Measurements from ENCODE around the gene TAPBPL. TPM values are rescaled to one million over a fixed set of nuclear protein-coding genes. Genes with fewer than 3 reads are reported as not detected.
A peak's percentile ranks its signal among the peaks of the same experiment; 100 is the strongest.

The TAPBPL gene
- total and polyA plus RNA-seq, 2 of the 13 experiments (the other 11 are each of a cell fraction or from before 2014, with no cell fraction given), result 10.0 to 14.5 TPM

DNA sequence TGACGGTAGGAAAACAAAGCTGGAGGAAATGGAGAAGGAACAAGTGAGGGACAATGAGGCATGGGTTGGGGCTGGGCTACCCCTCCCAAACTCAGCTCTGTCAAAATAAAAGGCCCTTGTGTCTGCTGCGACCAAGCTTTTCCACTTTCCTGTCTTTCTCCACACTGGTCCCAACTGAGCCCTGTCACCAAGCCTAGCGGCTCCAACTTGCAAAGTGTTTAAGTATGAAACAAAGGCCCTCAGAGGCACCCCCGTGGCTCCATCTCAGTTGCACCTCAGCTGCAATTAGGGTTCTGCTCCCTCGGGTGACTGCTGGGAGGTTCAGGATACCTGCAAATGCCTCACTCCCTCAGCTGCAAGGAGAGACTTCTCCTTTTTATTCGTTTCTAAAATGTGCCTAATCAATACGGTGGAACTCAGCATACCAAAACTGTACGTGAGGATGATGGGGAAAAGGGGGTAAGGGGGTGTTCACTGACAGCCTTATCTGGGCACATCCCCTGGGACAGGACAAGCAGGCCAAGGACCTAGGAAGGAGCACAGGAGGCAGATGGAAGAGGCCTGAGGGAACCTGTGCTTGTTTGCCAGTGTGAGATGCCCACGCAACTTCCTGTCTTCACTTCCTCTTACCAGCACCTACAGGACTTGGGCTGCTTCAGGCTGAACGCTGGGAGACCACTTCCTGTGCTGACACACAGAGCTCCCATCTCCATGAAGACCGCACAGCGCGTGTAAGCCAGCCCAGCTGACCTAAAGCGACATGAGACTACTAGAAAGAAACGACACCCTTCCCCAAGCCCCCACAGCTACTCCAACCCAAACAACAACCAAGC lies 9.8 kb downstream of the TAPBPL start:
- ChIA-PET POLR2A (interaction anchor here (1.1 to 2.9 kb wide), 3 partner anchors 9 to 72 kb away, joined by 3 to 12 read pairs (median 9); partner anchors contain the start of genes TAPBPL and VAMP1), CTCF (ENCODE audit: low intra/inter-chr PET ratio, low total read pairs) (no interaction called here)
- no peak overlapping the region for H3K4me2 ChIP-seq (ENCODE audit: low read depth, low read length)
- 0 out of 2 replicates have a peak, but pooled peaks cover 5% of the 10 kb centered on the region for H3K4me1 ChIP-seq (ENCODE audit: insufficient read depth, low read length)
- H3K9ac ChIP-seq (ENCODE audit: insufficient read depth, low read depth, low read length), result no peak overlapping the region
- no peak for ATAC-seq
- no peaks in the 10 kb centered on the region for H4K20me1 ChIP-seq (ENCODE audit: insufficient read depth, low read length)
- no peak overlapping the region for H2AFZ ChIP-seq (ENCODE audit: low read length)
- no peak overlapping the region for H3K27ac ChIP-seq (ENCODE audit: extremely low read length, insufficient read depth, low read length)
- in situ Hi-C loops (cut with HindIII; ENCODE audit: extremely low pct_ligation_motif_present, low pct_unique_long_range_greater_than_20kb), result loop anchor here (5.0 to 25.0 kb wide), 2 partner anchors 39 to 399 kb away; no protein-coding TSS in a partner anchor
- TF ChIP-seq ZNF382 (CRISPR knock-in tag; IDR thresholded peaks at IDR 0.05; ENCODE audit: borderline replicate concordance), result no peak
- 0 out of 2 replicates have a peak, but pooled peaks have one; percentile 2 for TF ChIP-seq POLR2G (IDR thresholded peaks at IDR 0.05; ENCODE audit: low read depth, low read length)
- intact Hi-C loops (cut with micrococcal nuclease; ENCODE audit: unreplicated experiment), result loop anchor here (10.0 kb wide), 1 partner anchor 127 kb away; no protein-coding TSS in a partner anchor
- H3K36me3 ChIP-seq (replicated peaks in 1 of 2; ENCODE audit: control insufficient read depth in 1 of 2, insufficient read depth in 2 of 2, low read length in 2 of 2), result peaks cover 20 to 54% of the 10 kb centered on the region in 2 experiments
- H3K9me3 ChIP-seq (ENCODE audit: low read length), result no peaks in the 10 kb centered on the region
- WGBS (ENCODE audit: low lambda C conversion rate), result 93% methylated on average over 12 of the region's 15 CpGs
- H3K27me3 ChIP-seq (ENCODE audit: control insufficient read depth in 1 of 2, insufficient read depth in 2 of 2, low read length in 2 of 2), result no peaks in the 10 kb centered on the region
- no peak for FAIRE-seq
- no peak for DNase-seq (ENCODE audit: low spot score)
- no peaks in the 10 kb centered on the region for H3K79me2 ChIP-seq (ENCODE audit: insufficient read depth, low read length)
- no peak overlapping the region for H3K4me3 ChIP-seq (replicated peaks in 1 of 3; ENCODE audit: insufficient read depth in 1 of 3, low read depth in 2 of 3, low read length in 3 of 3)
- BruUV-seq (replicated peaks), result no TSS peak

DNA sequence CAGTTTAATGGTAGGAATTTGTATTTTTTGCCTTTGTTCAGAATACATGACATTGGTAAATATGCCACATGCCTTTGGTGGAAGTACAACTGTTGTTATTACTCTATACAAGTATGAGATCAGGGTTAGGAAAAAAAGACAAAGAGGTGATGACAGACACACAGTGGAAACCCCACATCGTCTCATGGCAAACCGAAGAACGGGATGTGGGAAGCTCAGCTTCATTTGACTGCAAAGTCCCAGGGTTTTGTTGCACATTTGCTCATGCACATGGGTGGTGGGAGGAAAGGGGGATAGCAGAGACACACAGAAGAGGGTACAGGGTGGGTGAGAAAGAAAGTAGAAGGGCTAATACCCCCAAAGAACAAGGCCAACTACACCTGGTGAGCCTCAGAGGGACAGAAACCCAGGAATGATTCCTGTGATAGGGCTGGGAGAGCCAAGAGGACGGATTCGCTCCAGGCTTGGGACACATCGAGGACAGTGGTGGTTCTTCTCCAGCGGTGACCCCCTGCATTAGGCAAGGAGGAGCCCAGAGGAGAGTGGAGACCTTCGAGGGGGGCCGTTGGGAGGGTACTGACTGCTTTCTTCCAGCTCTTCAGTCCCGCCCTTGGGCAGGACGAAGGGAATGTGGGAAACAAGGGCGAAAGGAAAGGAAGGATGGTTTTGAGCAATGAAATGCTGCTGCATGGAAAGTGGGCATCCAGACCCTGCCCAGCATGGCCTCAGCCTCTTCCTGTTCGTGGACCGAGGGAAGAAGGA lies 10.6 kb downstream of the TAPBPL start:
- in situ Hi-C loops (cut with HindIII; ENCODE audit: extremely low pct_ligation_motif_present, low pct_unique_long_range_greater_than_20kb), result loop anchor here (5.0 to 25.0 kb wide), 2 partner anchors 40 to 400 kb away; no protein-coding TSS in a partner anchor
- H3K9me3 ChIP-seq (ENCODE audit: low read length), result no peaks in the 10 kb centered on the region
- H3K27me3 ChIP-seq (ENCODE audit: control insufficient read depth in 1 of 2, insufficient read depth in 2 of 2, low read length in 2 of 2), result no peaks in the 10 kb centered on the region
- no peak for TF ChIP-seq TOE1 (CRISPR knock-in tag; IDR thresholded peaks at IDR 0.05)
- intact Hi-C loops (cut with micrococcal nuclease; ENCODE audit: unreplicated experiment), result loop anchor here (10.0 kb wide), 1 partner anchor 128 kb away; no protein-coding TSS in a partner anchor
- H3K79me2 ChIP-seq (ENCODE audit: insufficient read depth, low read length), result no peaks in the 10 kb centered on the region
- H3K4me2 ChIP-seq (ENCODE audit: low read depth, low read length), result no peak overlapping the region
- 0 out of 2 replicates have a peak, but pooled peaks cover 5% of the 10 kb centered on the region for H3K4me1 ChIP-seq (ENCODE audit: insufficient read depth, low read length)
- no peak overlapping the region for H3K27ac ChIP-seq (ENCODE audit: extremely low read length, insufficient read depth, low read length)
- CTCF ChIA-PET (ENCODE audit: low intra/inter-chr PET ratio, low total read pairs), result no interaction called here
- no peak overlapping the region for H2AFZ ChIP-seq (ENCODE audit: low read length)
- H4K20me1 ChIP-seq (ENCODE audit: insufficient read depth, low read length), result no peaks in the 10 kb centered on the region
- no peak for DNase-seq (ENCODE audit: low spot score)
- no peak overlapping the region for H3K9ac ChIP-seq (ENCODE audit: insufficient read depth, low read depth, low read length)
- BruUV-seq (replicated peaks), result no TSS peak
- ATAC-seq, result no peak
- no peak for FAIRE-seq
- peaks cover 20 to 48% of the 10 kb centered on the region in 2 experiments for H3K36me3 ChIP-seq (replicated peaks in 1 of 2; ENCODE audit: control insufficient read depth in 1 of 2, insufficient read depth in 2 of 2, low read length in 2 of 2)
- no peak overlapping the region for H3K4me3 ChIP-seq (replicated peaks in 1 of 3; ENCODE audit: insufficient read depth in 1 of 3, low read depth in 2 of 3, low read length in 3 of 3)
- POLR2A ChIA-PET, result interaction anchor here (1.7 to 2.9 kb wide), 3 partner anchors 8 to 11 kb away, joined by 8 to 12 read pairs (median 9); partner anchors contain the start of genes TAPBPL and VAMP1
- 95% methylated on average over 14 of the region's 14 CpGs for WGBS (ENCODE audit: low lambda C conversion rate)

Data from HepG2 (cell line).